ENCODE measurements around the gene B9D1. TPM values are rescaled to one million over a fixed set of nuclear protein-coding genes. Genes with fewer than 3 reads are reported as not detected.

Gene B9D1
- total and polyA plus RNA-seq, 11 donors = 5.6 to 27.9 (median 10.7) TPM

- Histone ChIP-seq H3K9me3 (no peaks in the 10 kb centered on the region), H3K36me3 (no peaks in the 10 kb centered on the region), H3K4me1 (peaks cover 0 to 50% (median 16%) of the 10 kb centered on the region in 12 donors), H3K27me3 (peaks cover 0 to 2% (median 0%) of the 10 kb centered on the region in 9 donors), H3K27ac (peak overlapping the region in 6 of 12 donors; percentile 38 to 73 (median 68)), H3K4me3 (no peak overlapping the region)
- no peak for DNase-seq
- TF ChIP-seq CTCF (IDR thresholded peaks at IDR 0.05) (no peak), POLR2A (IDR thresholded peaks at IDR 0.05) (no peak)
- intact Hi-C loops (cut with DNase I) = loop anchor here in 4 of 10 donors (5.0 to 10.0 kb wide), 3 partner anchors 276 to 396 kb away; partner anchors contain the start of gene ALDH3A2 (in 2 of the 4)
- WGBS, 4 donors = 93 to 94% (median 93%) methylated on average over 16 of the region's 16 CpGs
- ATAC-seq = no peak
Measured at GRCh38 chr17:19369107-19369778, 6.7 kb upstream of the B9D1 start.

GRCh38 chr17:19368229-19368628 is 5.7 kb upstream of the B9D1 start:
- Histone ChIP-seq H3K9me3 (no peaks in the 10 kb centered on the region), H3K27me3 (peaks cover 0 to 2% (median 0%) of the 10 kb centered on the region in 9 donors), H3K36me3 (no peaks in the 10 kb centered on the region), H3K4me1 (peaks cover 0 to 50% (median 18%) of the 10 kb centered on the region in 12 donors), H3K4me3 (no peak overlapping the region), H3K27ac (no peak overlapping the region)
- no peak for ATAC-seq
- intact Hi-C loops (cut with DNase I) = loop anchor here in 4 of 10 donors (5.0 to 10.0 kb wide), 3 partner anchors 277 to 397 kb away; partner anchors contain the start of gene ALDH3A2 (in 2 of the 4)
- TF ChIP-seq POLR2A (IDR thresholded peaks at IDR 0.05) = no peak
- TF ChIP-seq CTCF (IDR thresholded peaks at IDR 0.05) = no peak
- no peak for DNase-seq
- WGBS, 4 donors = 78 to 90% (median 87%) methylated on average over 4 of the region's 4 CpGs

- Histone ChIP-seq H3K9me3 (no peaks in the 10 kb centered on the region), H3K27ac (no peak overlapping the region), H3K27me3 (peaks cover 0 to 2% (median 0%) of the 10 kb centered on the region in 9 donors), H3K36me3 (no peaks in the 10 kb centered on the region), H3K4me3 (no peak overlapping the region), H3K4me1 (peaks cover 0 to 52% (median 28%) of the 10 kb centered on the region in 12 donors)
- ATAC-seq = no peak
- DNase-seq = peak in 1 of 5 donors; percentile 7
- no peak for TF ChIP-seq POLR2A (IDR thresholded peaks at IDR 0.05)
- no peak for TF ChIP-seq CTCF (IDR thresholded peaks at IDR 0.05)
- intact Hi-C loops (cut with DNase I) = loop anchor here in 4 of 10 donors (5.0 to 10.0 kb wide), 3 partner anchors 278 to 398 kb away; partner anchors contain the start of gene ALDH3A2 (in 2 of the 4)
- WGBS, 4 donors = 92 to 99% (median 94%) methylated on average over 5 of the region's 5 CpGs
Measured at GRCh38 chr17:19366637-19366972, 4.1 kb upstream of the B9D1 start.

GRCh38 chr17:19365833-19366636 is 3.5 kb upstream of the B9D1 start:
- Histone ChIP-seq H3K36me3 (no peaks in the 10 kb centered on the region), H3K27ac (no peak overlapping the region), H3K4me1 (peaks cover 0 to 46% (median 25%) of the 10 kb centered on the region in 12 donors), H3K27me3 (peaks cover 0 to 2% (median 0%) of the 10 kb centered on the region in 9 donors), H3K4me3 (no peak overlapping the region), H3K9me3 (no peaks in the 10 kb centered on the region)
- DNase-seq (no peak), ATAC-seq (no peak)
- 92 to 96% (median 93%) methylated on average over 7 to 9 of the region's 9 CpGs for WGBS, 4 donors
- TF ChIP-seq POLR2A (IDR thresholded peaks at IDR 0.05) (no peak), CTCF (IDR thresholded peaks at IDR 0.05) (no peak)
- intact Hi-C loops (cut with DNase I) = loop anchor here in 4 of 10 donors (5.0 to 10.0 kb wide), 3 partner anchors 279 to 399 kb away; partner anchors contain the start of gene ALDH3A2 (in 2 of the 4)

Data from heart left ventricle (tissue), 16 donors.